H9 (cell line): Measurements from ENCODE around the gene MRGPRD. TPM values are rescaled to one million over a fixed set of nuclear protein-coding genes. Genes with fewer than 3 reads are reported as not detected.

Source experiments
- DNase-seq: peaks from one replicate; pipeline ENCODE4 v3.0.0-alpha.2; 2017
- H2AFZ ChIP-seq: one replicate; pipeline ENCODE4 v1.6.1; 2013; ENCODE audit warnings: mild to moderate bottlenecking, low read length, control low read depth, moderate library complexity
- H2AK5ac ChIP-seq: 2 replicates; pipeline ENCODE4 v1.6.1; 2013; ENCODE audit warnings: low read length, control low read depth, mixed read lengths; ENCODE audit not compliant: insufficient read length
- H2BK120ac ChIP-seq: one replicate; pipeline ENCODE4 v1.6.1; 2013; ENCODE audit warnings: low read depth, mild to moderate bottlenecking, low read length, control low read depth, inconsistent platforms; ENCODE audit not compliant: poor library complexity, severe bottlenecking
- H2BK12ac ChIP-seq: 2 replicates; pipeline ENCODE4 v1.6.1; 2013; ENCODE audit warnings: low read length, control low read depth, mixed read lengths, low read depth; ENCODE audit not compliant: insufficient read length
- H2BK15ac ChIP-seq: 2 replicates; pipeline ENCODE4 v1.6.1; 2013; ENCODE audit warnings: low read depth, low read length, control low read depth
- H2BK20ac ChIP-seq: one replicate; pipeline ENCODE4 v1.6.1; 2013; ENCODE audit warnings: low read depth, mild to moderate bottlenecking, low read length, control low read depth, inconsistent platforms; ENCODE audit not compliant: poor library complexity, severe bottlenecking
- H2BK5ac ChIP-seq: 2 replicates; pipeline ENCODE4 v1.6.1; 2013; ENCODE audit warnings: low read length, control low read depth, mixed read lengths; ENCODE audit not compliant: insufficient read length
- H3K14ac ChIP-seq: 2 replicates; pipeline ENCODE4 v1.6.1; 2013; ENCODE audit warnings: low read length, control low read depth; ENCODE audit not compliant: insufficient read depth
- H3K18ac ChIP-seq: 2 replicates; pipeline ENCODE4 v1.6.1; 2013; ENCODE audit warnings: low read depth, mild to moderate bottlenecking, mixed read lengths, low read length, control low read depth; ENCODE audit not compliant: insufficient read length
- H3K23ac ChIP-seq: 2 replicates; pipeline ENCODE4 v1.6.1; 2013; ENCODE audit warnings: low read length, control low read depth, mixed read lengths, low read depth; ENCODE audit not compliant: insufficient read length
- H3K23me2 ChIP-seq: 2 replicates; pipeline ENCODE4 v1.6.1; 2013; ENCODE audit warnings: low read depth, mild to moderate bottlenecking, mixed read lengths, low read length, control low read depth; ENCODE audit not compliant: insufficient read length, poor library complexity, severe bottlenecking
- H3K27ac ChIP-seq: 2 replicates; pipeline ENCODE4 v1.5.1; 2013; ENCODE audit warnings: low read length, control low read depth, mixed read lengths, low read depth; ENCODE audit not compliant: insufficient read length
- H3K27me3 ChIP-seq: 2 replicates; pipeline ENCODE4 v1.6.1; 2013; ENCODE audit warnings: low read length, control low read depth, inconsistent platforms; ENCODE audit not compliant: insufficient read depth
- H3K4ac ChIP-seq: 2 replicates; pipeline ENCODE4 v1.6.1; 2013; ENCODE audit warnings: low read depth, mild to moderate bottlenecking, control low read depth, inconsistent platforms, low read length, moderate library complexity
- H3K4me1 ChIP-seq: 2 replicates; pipeline ENCODE4 v1.6.1; 2013; ENCODE audit warnings: low read length, control low read depth, inconsistent platforms; ENCODE audit not compliant: insufficient read depth
- H3K4me2 ChIP-seq: 2 replicates; pipeline ENCODE4 v1.6.1; 2013; ENCODE audit warnings: low read length, control low read depth, mixed read lengths; ENCODE audit not compliant: insufficient read length, insufficient read depth
- H3K56ac ChIP-seq: 2 replicates; pipeline ENCODE4 v1.6.1; 2013; ENCODE audit warnings: low read depth, mild to moderate bottlenecking, mixed read lengths, low read length, control low read depth; ENCODE audit not compliant: insufficient read length
- H3K79me1 ChIP-seq: 2 replicates; pipeline ENCODE4 v1.6.1; 2013; ENCODE audit warnings: low read depth, mild to moderate bottlenecking, moderate library complexity, low read length, control low read depth, inconsistent platforms; ENCODE audit not compliant: insufficient read depth, poor library complexity, severe bottlenecking
- H3K79me2 ChIP-seq: 2 replicates; pipeline ENCODE4 v1.6.1; 2013; ENCODE audit warnings: low read length, control low read depth, inconsistent platforms; ENCODE audit not compliant: insufficient read depth
- H3K9ac ChIP-seq: 2 replicates; pipeline ENCODE4 v1.6.1; 2013; ENCODE audit warnings: low read length, control low read depth, mixed read lengths; ENCODE audit not compliant: insufficient read length; ENCODE audit errors: extremely low read depth
- H3K9me3 ChIP-seq: one replicate; pipeline ENCODE4 v1.6.1; 2013; ENCODE audit warnings: low read depth, low read length, inconsistent platforms; ENCODE audit not compliant: control insufficient read depth
- H3T11ph ChIP-seq: one replicate; pipeline ENCODE4 v1.6.1; 2013; ENCODE audit warnings: mild to moderate bottlenecking, low read length, control low read depth, inconsistent platforms
- H4K20me1 ChIP-seq: one replicate; pipeline ENCODE4 v1.6.1; 2013; ENCODE audit not compliant: control insufficient read depth, insufficient read length, insufficient read depth
- H4K5ac ChIP-seq: 2 replicates; pipeline ENCODE4 v1.6.1; 2013; ENCODE audit warnings: low read depth, mild to moderate bottlenecking, mixed read lengths, low read length, control low read depth; ENCODE audit not compliant: insufficient read length
- H4K8ac ChIP-seq: replicated peaks from 2 replicates; pipeline ENCODE4 v1.6.1; 2013; ENCODE audit warnings: low read length, control low read depth, mixed read lengths, low read depth; ENCODE audit not compliant: insufficient read length
- H4K91ac ChIP-seq: 2 replicates; pipeline ENCODE4 v1.6.1; 2013; ENCODE audit warnings: low read depth, mild to moderate bottlenecking, moderate library complexity, mixed read lengths, low read length, control low read depth; ENCODE audit not compliant: insufficient read length
- H3K27ac Mint-ChIP-seq, 3 experiments: 2 replicates in 2 of 3; 3 replicates in 1 of 3; pipeline ENCODE4 v1.8.0; 2020 to 2021; ENCODE audit warnings: mixed read lengths in 3 of 3, mild to moderate bottlenecking in 1 of 3, moderate library complexity in 1 of 3
- H3K27me3 Mint-ChIP-seq: 2 replicates; pipeline ENCODE4 v1.8.0; 2021; ENCODE audit warnings: low read depth, mild to moderate bottlenecking, moderate library complexity, mixed read lengths
- H3K36me3 Mint-ChIP-seq, 3 experiments: 2 replicates in 2 of 3; 3 replicates in 1 of 3; pipeline ENCODE4 v1.8.0; 2020 to 2021; ENCODE audit warnings: low read depth in 3 of 3, mixed read lengths in 3 of 3; ENCODE audit not compliant: insufficient read depth in 1 of 3
- H3K4me1 Mint-ChIP-seq, 2 experiments: 2 replicates each; pipeline ENCODE4 v1.8.0; 2020; ENCODE audit warnings: mixed read lengths in 2 of 2
- H3K4me3 Mint-ChIP-seq, 2 experiments: 2 replicates in 1 of 2; 3 replicates in 1 of 2; pipeline ENCODE4 v1.8.0; 2020 to 2021; ENCODE audit warnings: mild to moderate bottlenecking in 2 of 2, mixed read lengths in 2 of 2, moderate library complexity in 1 of 2
- H3K9me3 Mint-ChIP-seq, 2 experiments: 2 replicates in 1 of 2; 3 replicates in 1 of 2; pipeline ENCODE4 v1.8.0; 2020; ENCODE audit warnings: mild to moderate bottlenecking in 2 of 2, mixed read lengths in 2 of 2, moderate library complexity in 1 of 2
- WGBS: extraction: QIAGEN DNeasy Blood & Tissue Kit; methylation state at CpG from one replicate; pipeline ENCODE4 v1.1.7; 2013; ENCODE audit warnings: missing lambda C conversion rate, low lambda C conversion rate, mixed read lengths; ENCODE audit not compliant: insufficient read length; ENCODE audit errors: extremely low coverage; 5-methylcytosine and 5-hydroxymethylcytosine counted together
- total RNA-seq: library from RNA; stranded (reverse); gene quantifications from 2 replicates; pipeline ENCODE4 v1.2.1, GENCODE V29; 2021
- TF ChIP-seq, protein P1 (sequence below): fragments of 200-600 bp; sonication (generic); conservative IDR thresholded peaks from 3 replicates; pipeline ENCODE4 v1.8.0; 2021; ENCODE audit warnings: antibody characterized with exemption, mild to moderate bottlenecking

Gene MRGPRD
- total RNA-seq, 1 experiment from 2014 or later, result not detected

- no peak overlapping the region for H4K8ac ChIP-seq
- peaks cover 12% of the 10 kb centered on the region in 2 experiments for H3K4me1 Mint-ChIP-seq
- H3K23me2 ChIP-seq, result peaks cover 12% of the 10 kb centered on the region
- H4K20me1 ChIP-seq, result no peaks in the 10 kb centered on the region
- no peak overlapping the region for H2AFZ ChIP-seq
- DNase-seq, result no peak
- no peak overlapping the region for H3K27ac ChIP-seq
- H3K27ac Mint-ChIP-seq, result no peak overlapping the region
- H2BK120ac ChIP-seq, result no peak overlapping the region
- H3T11ph ChIP-seq, result no peak overlapping the region
- no peak overlapping the region for H2BK12ac ChIP-seq
- no peaks in the 10 kb centered on the region for H3K9me3 ChIP-seq
- H2BK5ac ChIP-seq, result no peak overlapping the region
- no peak overlapping the region for H4K5ac ChIP-seq
- H3K4ac ChIP-seq, result no peak overlapping the region
- H4K91ac ChIP-seq, result no peak overlapping the region
- no CpG with 5 or more reads among the region's 10 CpGs for WGBS
- peaks cover 2% of the 10 kb centered on the region; the same call in 1 of the 2 replicates for H3K4me1 ChIP-seq
- H3K79me1 ChIP-seq, result no peaks in the 10 kb centered on the region
- no peak overlapping the region for H3K4me2 ChIP-seq
- H3K23ac ChIP-seq, result no peak overlapping the region
- H3K14ac ChIP-seq, result no peak overlapping the region
- H3K27me3 Mint-ChIP-seq, result peaks cover 7% of the 10 kb centered on the region
- no peak overlapping the region for H2AK5ac ChIP-seq
- H3K9me3 Mint-ChIP-seq, result peaks cover 0 to 3% of the 10 kb centered on the region in 2 experiments; a peak in 1 of 5 replicates
- no peak overlapping the region for H2BK15ac ChIP-seq
- H3K79me2 ChIP-seq, result no peaks in the 10 kb centered on the region
- H3K56ac ChIP-seq, result no peak overlapping the region
- no peaks in the 10 kb centered on the region for H3K27me3 ChIP-seq
- H3K9ac ChIP-seq, result no peak overlapping the region
- TF ChIP-seq, protein P1, sequence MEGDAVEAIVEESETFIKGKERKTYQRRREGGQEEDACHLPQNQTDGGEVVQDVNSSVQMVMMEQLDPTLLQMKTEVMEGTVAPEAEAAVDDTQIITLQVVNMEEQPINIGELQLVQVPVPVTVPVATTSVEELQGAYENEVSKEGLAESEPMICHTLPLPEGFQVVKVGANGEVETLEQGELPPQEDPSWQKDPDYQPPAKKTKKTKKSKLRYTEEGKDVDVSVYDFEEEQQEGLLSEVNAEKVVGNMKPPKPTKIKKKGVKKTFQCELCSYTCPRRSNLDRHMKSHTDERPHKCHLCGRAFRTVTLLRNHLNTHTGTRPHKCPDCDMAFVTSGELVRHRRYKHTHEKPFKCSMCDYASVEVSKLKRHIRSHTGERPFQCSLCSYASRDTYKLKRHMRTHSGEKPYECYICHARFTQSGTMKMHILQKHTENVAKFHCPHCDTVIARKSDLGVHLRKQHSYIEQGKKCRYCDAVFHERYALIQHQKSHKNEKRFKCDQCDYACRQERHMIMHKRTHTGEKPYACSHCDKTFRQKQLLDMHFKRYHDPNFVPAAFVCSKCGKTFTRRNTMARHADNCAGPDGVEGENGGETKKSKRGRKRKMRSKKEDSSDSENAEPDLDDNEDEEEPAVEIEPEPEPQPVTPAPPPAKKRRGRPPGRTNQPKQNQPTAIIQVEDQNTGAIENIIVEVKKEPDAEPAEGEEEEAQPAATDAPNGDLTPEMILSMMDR, result no peak
- H2BK20ac ChIP-seq, result no peak overlapping the region
- H3K18ac ChIP-seq, result no peak overlapping the region
- no peaks in the 10 kb centered on the region for H3K36me3 Mint-ChIP-seq
- H3K4me3 Mint-ChIP-seq, result no peak overlapping the region
Measured at GRCh38 chr11:69017951-69018350, 37.2 kb upstream of the MRGPRD start.
